ENCODE results near the gene ANXA11. TPM values are rescaled to one million over a fixed set of nuclear protein-coding genes. Genes with fewer than 3 reads are reported as not detected.

ANXA11 gene
- total RNA-seq, 6 donors from 2014 or later = 108 to 327 (median 194) TPM

GRCh38 chr10:80176526-80176925, 28.8 kb downstream of the ANXA11 start:
- no peaks in the 10 kb centered on the region for H3K9me3 ChIP-seq
- no peaks in the 10 kb centered on the region for H3K27me3 ChIP-seq
- ATAC-seq (ENCODE audit: low FRiP score in 2 of 2) = no peak
- no peak overlapping the region for H3K4me3 ChIP-seq
- TF ChIP-seq POLR2A (IDR thresholded peaks at IDR 0.05) (no peak), POLR2AphosphoS5 (IDR thresholded peaks at IDR 0.05) (no peak), EP300 (IDR thresholded peaks at IDR 0.05) (no peak), CTCF (IDR thresholded peaks at IDR 0.05) (no peak)
- H3K4me1 ChIP-seq = peaks cover 33 to 59% (median 47%) of the 10 kb centered on the region in 4 donors
- peak overlapping the region in 1 of 4 donors; percentile 57 for H3K27ac ChIP-seq
- DNase-seq = no peak
- peaks cover 0 to 32% (median 6%) of the 10 kb centered on the region in 4 donors for H3K36me3 ChIP-seq
- 86 to 97% methylated on average over 3 to 6 of the region's 6 CpGs for WGBS, 2 donors

GRCh38 chr10:80174641-80175395, 30.5 kb downstream of the ANXA11 start:
- peaks cover 45 to 75% (median 58%) of the 10 kb centered on the region in 4 donors for H3K4me1 ChIP-seq
- peaks cover 0 to 39% (median 13%) of the 10 kb centered on the region in 4 donors for H3K36me3 ChIP-seq
- no peaks in the 10 kb centered on the region for H3K9me3 ChIP-seq
- no peaks in the 10 kb centered on the region for H3K27me3 ChIP-seq
- TF ChIP-seq POLR2AphosphoS5 (IDR thresholded peaks at IDR 0.05) (no peak), POLR2A (IDR thresholded peaks at IDR 0.05) (no peak), CTCF (IDR thresholded peaks at IDR 0.05) (no peak), EP300 (IDR thresholded peaks at IDR 0.05) (no peak)
- WGBS, 2 donors = 88 to 96% methylated on average over 7 to 15 of the region's 15 CpGs
- ATAC-seq (ENCODE audit: low FRiP score in 2 of 2) (no peak), DNase-seq (no peak)
- no peak overlapping the region for H3K4me3 ChIP-seq
- H3K27ac ChIP-seq = no peak overlapping the region

GRCh38 chr10:80173466-80173865, 31.9 kb downstream of the ANXA11 start:
- 34 to 61% methylated on average over 2 to 6 of the region's 6 CpGs for WGBS, 2 donors
- H3K9me3 ChIP-seq = no peaks in the 10 kb centered on the region
- H3K4me3 ChIP-seq = no peak overlapping the region
- no peaks in the 10 kb centered on the region for H3K27me3 ChIP-seq
- H3K27ac ChIP-seq = peak overlapping the region in 1 of 4 donors; percentile 35
- ATAC-seq (ENCODE audit: low FRiP score in 2 of 2) (no peak), DNase-seq (no peak)
- H3K4me1 ChIP-seq = peaks cover 45 to 82% (median 56%) of the 10 kb centered on the region in 4 donors
- no peak for TF ChIP-seq POLR2A (IDR thresholded peaks at IDR 0.05)
- TF ChIP-seq CTCF (IDR thresholded peaks at IDR 0.05) = no peak
- TF ChIP-seq POLR2AphosphoS5 (IDR thresholded peaks at IDR 0.05) = no peak
- TF ChIP-seq EP300 (IDR thresholded peaks at IDR 0.05) = no peak
- peaks cover 0 to 48% (median 19%) of the 10 kb centered on the region in 4 donors for H3K36me3 ChIP-seq

- Histone ChIP-seq H3K36me3 (peaks cover 0 to 50% (median 19%) of the 10 kb centered on the region in 4 donors), H3K4me1 (peaks cover 39 to 77% (median 51%) of the 10 kb centered on the region in 4 donors), H3K27me3 (no peaks in the 10 kb centered on the region), H3K27ac (peak overlapping the region in 2 of 4 donors; percentile 35 to 53), H3K4me3 (no peak overlapping the region), H3K9me3 (no peaks in the 10 kb centered on the region)
- 80 to 82% methylated on average over 2 to 5 of the region's 5 CpGs for WGBS, 2 donors
- no peak for TF ChIP-seq POLR2A (IDR thresholded peaks at IDR 0.05)
- no peak for TF ChIP-seq CTCF (IDR thresholded peaks at IDR 0.05)
- no peak for TF ChIP-seq POLR2AphosphoS5 (IDR thresholded peaks at IDR 0.05)
- no peak for TF ChIP-seq EP300 (IDR thresholded peaks at IDR 0.05)
- no peak for ATAC-seq (ENCODE audit: low FRiP score in 2 of 2)
- no peak for DNase-seq
Measured at GRCh38 chr10:80172896-80173295, 32.4 kb downstream of the ANXA11 start.

Measured in upper lobe of left lung (tissue), 6 donors.